Measurements from ENCODE around the gene PIGR. TPM values are rescaled to one million over a fixed set of nuclear protein-coding genes. Genes with fewer than 3 reads are reported as not detected.

Gene PIGR
- total RNA-seq, 2 experiments from 2014 or later: 0.03 TPM; not detected in 1

GRCh38 chr1:206898915-206899431, 47.3 kb downstream of the PIGR start:
- CTCF ChIA-PET (ENCODE audit: unreplicated experiment): no interaction called here
- no peak for DNase-seq (ENCODE audit: low spot score)
- no peak overlapping the region for H3K4me2 ChIP-seq (ENCODE audit: low read length)
- H3K79me2 ChIP-seq (ENCODE audit: insufficient read depth, low read depth, low read length): no peaks in the 10 kb centered on the region
- H3K9me3 ChIP-seq (ENCODE audit: low read length): no peaks in the 10 kb centered on the region
- BruUV-seq (replicated peaks): no TSS peak
- H3K9me2 ChIP-seq (ENCODE audit: insufficient read depth, low read length): no peaks in the 10 kb centered on the region
- no peaks in the 10 kb centered on the region for H3K36me3 ChIP-seq (ENCODE audit: insufficient read depth, low read length)
- no peak for TF ChIP-seq CTCF (conservative IDR thresholded peaks at IDR 0.05; ENCODE audit: low read length)
- TF ChIP-seq EZH2phosphoT487 (IDR thresholded peaks at IDR 0.05; ENCODE audit: borderline replicate concordance, low read depth, low read length): no peak
- H3K27ac ChIP-seq (ENCODE audit: low read depth, low read length, poor library complexity, severe bottlenecking): no peak overlapping the region
- intact Hi-C loops (cut with micrococcal nuclease; ENCODE audit: unreplicated experiment): no loop called here
- H2AFZ ChIP-seq (ENCODE audit: low read length): no peak overlapping the region
- H3K4me1 ChIP-seq (ENCODE audit: insufficient read depth, low read length, poor library complexity, severe bottlenecking): no peaks in the 10 kb centered on the region
- POLR2A ChIA-PET: interaction anchor here (0.6 kb wide), 1 partner anchor 23 kb away, joined by 3 read pairs; the partner anchor contains the start of gene FCMR
- H3K4me3 ChIP-seq (ENCODE audit: low read depth, low read length, poor library complexity, severe bottlenecking): no peak overlapping the region
- no peaks in the 10 kb centered on the region for H4K20me1 ChIP-seq (ENCODE audit: insufficient read depth, low read length)

- POLR2A ChIA-PET: no interaction called here
- no TSS peak for BruUV-seq (replicated peaks)
- Histone ChIP-seq H2AFZ (ENCODE audit: low read length) (no peak overlapping the region), H3K4me1 (ENCODE audit: insufficient read depth, low read length, poor library complexity, severe bottlenecking) (no peaks in the 10 kb centered on the region), H3K27ac (ENCODE audit: low read depth, low read length, poor library complexity, severe bottlenecking) (no peak overlapping the region), H3K9me2 (ENCODE audit: insufficient read depth, low read length) (no peaks in the 10 kb centered on the region), H3K4me2 (ENCODE audit: low read length) (no peak overlapping the region), H3K9me3 (ENCODE audit: low read length) (no peaks in the 10 kb centered on the region), H3K36me3 (ENCODE audit: insufficient read depth, low read length) (no peaks in the 10 kb centered on the region), H3K79me2 (ENCODE audit: insufficient read depth, low read depth, low read length) (no peaks in the 10 kb centered on the region), H4K20me1 (ENCODE audit: insufficient read depth, low read length) (no peaks in the 10 kb centered on the region), H3K4me3 (ENCODE audit: low read depth, low read length, poor library complexity, severe bottlenecking) (no peak overlapping the region)
- intact Hi-C loops (cut with micrococcal nuclease; ENCODE audit: unreplicated experiment): no loop called here
- CTCF ChIA-PET (ENCODE audit: unreplicated experiment): no interaction called here
- TF ChIP-seq CTCF (conservative IDR thresholded peaks at IDR 0.05; ENCODE audit: low read length): no peak
- no peak for TF ChIP-seq EZH2phosphoT487 (IDR thresholded peaks at IDR 0.05; ENCODE audit: borderline replicate concordance, low read depth, low read length)
- no peak for DNase-seq (ENCODE audit: low spot score)
Measured at GRCh38 chr1:206898089-206898914, 48.0 kb downstream of the PIGR start.

- no peak within 1 kb of the TSS for H3K27ac ChIP-seq (ENCODE audit: low read depth, low read length, poor library complexity, severe bottlenecking)
- no TSS peak for BruUV-seq (replicated peaks)
Measured at GRCh38 chr1:206897175-206897574, 49.1 kb downstream of the PIGR start, which contains the start of gene IL24. TSS of gene IL24 (plus strand) at chr1:206897443. CDS start at chr1:206897833, 390 bp downstream.

More at GRCh38 chr1:206897175-206897574, 49.1 kb downstream of the PIGR start, which contains the start of gene IL24:
- Histone ChIP-seq H3K4me1 (ENCODE audit: insufficient read depth, low read length, poor library complexity, severe bottlenecking) (no peaks in the 10 kb centered on the region), H3K36me3 (ENCODE audit: insufficient read depth, low read length) (no peaks in the 10 kb centered on the region), H2AFZ (ENCODE audit: low read length) (no peak within 1 kb of the TSS), H3K4me2 (ENCODE audit: low read length) (no peak within 1 kb of the TSS), H3K9me3 (ENCODE audit: low read length) (no peaks in the 10 kb centered on the region), H3K79me2 (ENCODE audit: insufficient read depth, low read depth, low read length) (no peaks in the 10 kb centered on the region), H3K4me3 (ENCODE audit: low read depth, low read length, poor library complexity, severe bottlenecking) (no peak within 1 kb of the TSS), H3K9me2 (ENCODE audit: insufficient read depth, low read length) (no peaks in the 10 kb centered on the region), H4K20me1 (ENCODE audit: insufficient read depth, low read length) (no peaks in the 10 kb centered on the region)
- intact Hi-C loops (cut with micrococcal nuclease; ENCODE audit: unreplicated experiment): no loop called here
- CTCF ChIA-PET (ENCODE audit: unreplicated experiment): no interaction called here
- DNase-seq (ENCODE audit: low spot score): no peak
- TF ChIP-seq EZH2phosphoT487 (IDR thresholded peaks at IDR 0.05; ENCODE audit: borderline replicate concordance, low read depth, low read length): no peak
- no peak for TF ChIP-seq CTCF (conservative IDR thresholded peaks at IDR 0.05; ENCODE audit: low read length)
- POLR2A ChIA-PET: interaction anchor here (0.7 kb wide), 1 partner anchor 74 kb away, joined by 3 read pairs; no protein-coding TSS in a partner anchor
